Liver (tissue), 9 donors: ENCODE data around the gene SLC24A3. TPM values are rescaled to one million over a fixed set of nuclear protein-coding genes. Genes with fewer than 3 reads are reported as not detected.

ENCODE experiments used
- DNase-seq: peaks from one replicate; pipeline ENCODE4 v3.0.0-alpha.2; 2017; ENCODE audit warnings: low spot score
- H3K27ac ChIP-seq, 2 donors: one replicate each; pipeline ENCODE4 v1.7.0; 2013; ENCODE audit warnings: inconsistent platforms in 2 of 2, low read length in 2 of 2, control low read depth in 1 of 2, low read depth in 1 of 2, mild to moderate bottlenecking in 1 of 2
- H3K27me3 ChIP-seq, 4 donors: one replicate each; pipeline versions ENCODE4 v1.6.1 to v1.7.0; 2013; ENCODE audit warnings: low read length in 3 of 4, inconsistent platforms in 1 of 4, mild to moderate bottlenecking in 1 of 4, moderate library complexity in 1 of 4; ENCODE audit not compliant: control insufficient read depth in 4 of 4, insufficient read depth in 4 of 4
- H3K36me3 ChIP-seq, 4 donors: one replicate each; pipeline versions ENCODE4 v1.6.1 to v1.7.0; 2013; ENCODE audit warnings: low read length in 3 of 4, mild to moderate bottlenecking in 3 of 4, low read depth in 1 of 4, moderate library complexity in 1 of 4; ENCODE audit not compliant: control insufficient read depth in 4 of 4, insufficient read depth in 3 of 4
- H3K4me1 ChIP-seq, 4 donors: one replicate each; pipeline versions ENCODE4 v1.6.1 to v1.7.0; 2013; ENCODE audit warnings: low read length in 3 of 4, mild to moderate bottlenecking in 3 of 4, moderate library complexity in 1 of 4; ENCODE audit not compliant: control insufficient read depth in 4 of 4, insufficient read depth in 4 of 4
- H3K4me3 ChIP-seq, 3 donors: one replicate each; pipeline versions ENCODE4 v1.6.1 to v1.7.0; 2013; ENCODE audit warnings: low read length in 3 of 3, control low read depth in 1 of 3, low read depth in 1 of 3, mild to moderate bottlenecking in 1 of 3
- H3K9ac ChIP-seq, 2 donors: one replicate each; pipeline ENCODE4 v1.7.0; 2013; ENCODE audit warnings: low read length in 2 of 2, mild to moderate bottlenecking in 2 of 2, moderate library complexity in 2 of 2, control low read depth in 1 of 2, low read depth in 1 of 2
- H3K9me3 ChIP-seq, 4 donors: one replicate each; pipeline versions ENCODE4 v1.6.1 to v1.7.0; 2013; ENCODE audit warnings: low read length in 3 of 4; ENCODE audit not compliant: control insufficient read depth in 4 of 4
- EGR1 ChIP-seq, 2 donors: IDR thresholded peaks; 2 replicates each; pipeline ENCODE4 v1.6.1; 2016 to 2018; ENCODE audit warnings: antibody characterized with exemption in 2 of 2, low read depth in 2 of 2
- FOXA1 ChIP-seq: IDR thresholded peaks from 2 replicates; pipeline ENCODE4 v1.6.1; 2016; ENCODE audit warnings: antibody characterized with exemption
- JUND ChIP-seq, 2 donors: IDR thresholded peaks; 2 replicates each; pipeline ENCODE4 v1.6.1; 2016; ENCODE audit warnings: antibody characterized with exemption in 2 of 2
- NR2F2 ChIP-seq: IDR thresholded peaks from 2 replicates; pipeline ENCODE4 v1.6.1; 2016; ENCODE audit warnings: antibody characterized with exemption
- WGBS: extraction: QIAGEN DNeasy Blood & Tissue Kit; methylation state at CpG from one replicate; pipeline ENCODE4 v1.1.7; 2013; 5-methylcytosine and 5-hydroxymethylcytosine counted together
- polyA plus RNA-seq, 2 donors: library from polyadenylated mRNA; stranded (reverse) in 1 of 2; unstranded in 1 of 2; fragments of 200-250 nt in 1 of 2; fragments of >200 nt in 1 of 2; fragmentation: Nextera tagmentation in 1 of 2; extraction: Ambion mirVana in 1 of 2; gene quantifications; one replicate each; pipeline versions ENCODE4 v1.2.1 to v1.2.3, GENCODE V29; 2013 to 2015
- total RNA-seq, 2 donors: library from RNA; depleted of rRNA; stranded (reverse); fragments of >200 nt; gene quantifications; one replicate each; pipeline ENCODE4 v1.2.3, GENCODE V29; 2014
- TF ChIP-seq, protein P1 (sequence below): IDR thresholded peaks from 2 replicates; pipeline ENCODE4 v1.6.1; 2016; ENCODE audit warnings: antibody characterized with exemption
- TF ChIP-seq, protein P2 (sequence below): IDR thresholded peaks from 2 replicates; pipeline ENCODE4 v1.6.1; 2016; ENCODE audit warnings: antibody characterized with exemption
- donor health status: healthy.
- donor health status: healthy.
- donor health status: healthy.
- donor health status: healthy.
- donor health status: healthy.

Gene SLC24A3
- total and polyA plus RNA-seq, 4 donors: 0.28 to 1.8 (median 0.46) TPM

DNA sequence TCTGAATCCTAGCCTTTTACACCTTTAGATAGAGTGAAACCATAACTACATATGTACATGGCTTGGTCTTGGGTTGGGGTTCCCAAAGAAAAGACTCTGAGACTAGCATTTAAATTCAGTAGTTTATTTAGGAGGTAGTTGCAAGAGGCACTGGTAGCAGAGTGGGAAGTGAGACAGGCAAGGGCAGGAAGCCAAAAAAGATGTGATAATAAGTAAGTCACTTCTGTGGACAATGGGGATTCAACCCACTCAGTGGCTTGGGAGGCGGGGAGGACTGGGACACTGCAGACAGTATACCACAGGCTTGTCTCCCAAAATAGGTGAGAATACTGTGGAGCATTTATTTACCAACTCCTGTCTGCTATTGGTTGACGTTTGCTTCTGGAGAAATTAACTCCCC is 131.9 kb downstream of the SLC24A3 start:
- no peaks in the 10 kb centered on the region for H3K36me3 ChIP-seq
- no peak for TF ChIP-seq JUND (IDR thresholded peaks at IDR 0.05)
- TF ChIP-seq NR2F2: no peak
- no peaks in the 10 kb centered on the region for H3K4me1 ChIP-seq
- 76% methylated on average over 2 of the region's 2 CpGs for WGBS
- peaks cover 0 to 9% (median 0%) of the 10 kb centered on the region in 4 donors for H3K27me3 ChIP-seq
- no peak overlapping the region for H3K9ac ChIP-seq
- H3K27ac ChIP-seq: no peak overlapping the region
- H3K4me3 ChIP-seq: no peak overlapping the region
- no peaks in the 10 kb centered on the region for H3K9me3 ChIP-seq
- DNase-seq: no peak

DNA sequence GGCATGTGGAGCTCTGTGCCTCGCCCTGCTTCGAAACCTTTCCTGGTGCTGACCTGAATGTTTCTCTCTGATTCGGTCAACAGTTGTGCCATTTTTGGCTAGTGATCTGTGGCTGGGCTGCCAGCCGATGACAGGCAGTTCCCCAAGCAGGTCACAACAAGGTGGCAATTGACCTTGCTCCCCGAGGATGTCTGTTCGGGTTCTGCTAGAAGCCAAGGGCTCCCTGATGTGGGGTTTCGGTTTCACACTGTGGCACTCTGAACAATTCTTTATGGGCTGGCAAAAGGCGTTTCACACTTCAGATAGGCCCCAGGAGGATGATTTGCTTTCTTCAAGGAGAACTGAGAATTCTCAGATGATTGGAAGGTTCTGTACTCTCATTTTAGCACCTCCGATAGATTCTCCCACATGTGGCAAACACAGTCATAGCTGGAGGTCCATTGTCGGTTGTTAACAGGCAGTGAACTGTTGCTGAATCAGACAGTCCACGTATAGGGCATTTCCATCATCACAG is 135.6 kb downstream of the SLC24A3 start:
- TF ChIP-seq NR2F2: no peak
- TF ChIP-seq, protein P1, sequence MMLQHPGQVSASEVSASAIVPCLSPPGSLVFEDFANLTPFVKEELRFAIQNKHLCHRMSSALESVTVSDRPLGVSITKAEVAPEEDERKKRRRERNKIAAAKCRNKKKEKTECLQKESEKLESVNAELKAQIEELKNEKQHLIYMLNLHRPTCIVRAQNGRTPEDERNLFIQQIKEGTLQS: no peak
- DNase-seq: no peak
- 77% methylated on average over 11 of the region's 11 CpGs for WGBS
- Histone ChIP-seq H3K9me3 (no peaks in the 10 kb centered on the region), H3K27me3 (peaks cover 0 to 4% (median 0%) of the 10 kb centered on the region in 4 donors), H3K27ac (no peak overlapping the region), H3K9ac (no peak overlapping the region), H3K4me1 (no peaks in the 10 kb centered on the region), H3K4me3 (no peak overlapping the region), H3K36me3 (no peaks in the 10 kb centered on the region)

DNA sequence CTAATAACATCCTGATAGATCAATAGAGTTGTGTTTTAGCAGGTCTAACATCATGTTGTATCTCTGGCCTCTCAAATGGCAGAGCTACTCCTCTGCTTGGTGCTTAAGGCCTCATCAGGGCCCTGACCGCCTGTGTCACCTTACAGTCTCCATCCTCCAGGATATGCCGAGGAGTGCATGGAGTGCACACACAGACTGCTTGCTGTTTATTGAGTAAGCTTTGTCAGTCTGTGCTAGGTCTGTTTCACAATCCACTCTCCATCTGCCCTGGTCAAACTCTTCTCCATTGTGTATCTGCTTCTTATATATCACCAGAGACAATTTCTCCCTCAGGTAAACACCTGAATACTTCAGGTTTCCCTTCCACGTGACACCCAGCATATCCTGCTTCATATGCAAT is 136.1 kb downstream of the SLC24A3 start:
- Histone ChIP-seq H3K9ac (no peak overlapping the region), H3K36me3 (no peaks in the 10 kb centered on the region), H3K27ac (no peak overlapping the region), H3K27me3 (peaks cover 0 to 4% (median 0%) of the 10 kb centered on the region in 4 donors), H3K4me3 (no peak overlapping the region), H3K9me3 (no peaks in the 10 kb centered on the region), H3K4me1 (no peaks in the 10 kb centered on the region)
- no peak for DNase-seq
- TF ChIP-seq, protein P1: no peak
- TF ChIP-seq JUND (IDR thresholded peaks at IDR 0.05) (no peak), EGR1 (IDR thresholded peaks at IDR 0.05; ENCODE audit: low read depth in 2 of 2) (no peak)
- TF ChIP-seq, protein P2, sequence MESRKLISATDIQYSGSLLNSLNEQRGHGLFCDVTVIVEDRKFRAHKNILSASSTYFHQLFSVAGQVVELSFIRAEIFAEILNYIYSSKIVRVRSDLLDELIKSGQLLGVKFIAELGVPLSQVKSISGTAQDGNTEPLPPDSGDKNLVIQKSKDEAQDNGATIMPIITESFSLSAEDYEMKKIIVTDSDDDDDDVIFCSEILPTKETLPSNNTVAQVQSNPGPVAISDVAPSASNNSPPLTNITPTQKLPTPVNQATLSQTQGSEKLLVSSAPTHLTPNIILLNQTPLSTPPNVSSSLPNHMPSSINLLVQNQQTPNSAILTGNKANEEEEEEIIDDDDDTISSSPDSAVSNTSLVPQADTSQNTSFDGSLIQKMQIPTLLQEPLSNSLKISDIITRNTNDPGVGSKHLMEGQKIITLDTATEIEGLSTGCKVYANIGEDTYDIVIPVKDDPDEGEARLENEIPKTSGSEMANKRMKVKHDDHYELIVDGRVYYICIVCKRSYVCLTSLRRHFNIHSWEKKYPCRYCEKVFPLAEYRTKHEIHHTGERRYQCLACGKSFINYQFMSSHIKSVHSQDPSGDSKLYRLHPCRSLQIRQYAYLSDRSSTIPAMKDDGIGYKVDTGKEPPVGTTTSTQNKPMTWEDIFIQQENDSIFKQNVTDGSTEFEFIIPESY: no peak
- WGBS: 61% methylated on average over 3 of the region's 3 CpGs

DNA sequence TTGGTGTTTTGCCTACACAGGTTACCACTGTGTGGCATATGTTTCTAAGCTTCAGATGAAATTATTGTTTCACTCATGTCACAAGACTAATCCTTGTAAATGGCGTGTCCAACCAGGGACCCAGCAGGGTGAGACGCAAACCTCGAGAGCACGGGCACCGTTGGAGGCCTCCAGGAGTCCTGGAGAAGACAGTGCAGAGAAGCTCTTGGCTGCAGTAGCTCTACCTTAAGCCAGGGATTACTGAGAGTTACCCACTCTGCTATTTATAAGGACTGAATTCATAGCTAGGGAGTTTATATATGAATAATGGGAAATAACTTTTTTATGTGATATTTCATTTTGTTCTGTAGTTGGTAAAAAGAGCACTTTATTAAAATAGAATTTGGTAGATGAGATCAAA is 137.4 kb downstream of the SLC24A3 start:
- H3K27ac ChIP-seq: no peak overlapping the region
- no peaks in the 10 kb centered on the region for H3K4me1 ChIP-seq
- no peak for DNase-seq
- 89% methylated on average over 5 of the region's 5 CpGs for WGBS
- H3K4me3 ChIP-seq: no peak overlapping the region
- no peaks in the 10 kb centered on the region for H3K9me3 ChIP-seq
- TF ChIP-seq, protein P1: no peak
- TF ChIP-seq FOXA1: no peak
- H3K27me3 ChIP-seq: no peaks in the 10 kb centered on the region
- no peak overlapping the region for H3K9ac ChIP-seq
- no peaks in the 10 kb centered on the region for H3K36me3 ChIP-seq
